PFSK-1 (cell line): ENCODE data around the gene AP1S2.

ENCODE experiments used
- FOXP2 ChIP-seq: optimal IDR thresholded peaks from 2 replicates; pipeline ENCODE3; 2011; ENCODE audit warnings: borderline replicate concordance, control low read depth, inconsistent platforms; ENCODE audit not compliant: insufficient read depth; ENCODE audit errors: extremely low read length, extremely low read depth
- POLR2AphosphoS5 ChIP-seq: IDR thresholded peaks from 2 replicates; pipeline ENCODE4 v1.6.1; 2012; ENCODE audit warnings: low read depth, mild to moderate bottlenecking, control low read depth, low read length, moderate library complexity
- REST ChIP-seq, 2 experiments: IDR thresholded peaks; 2 replicates each; pipeline versions ENCODE4 v1.6.1 to v1.8.0; 2011 to 2012; ENCODE audit warnings: low read depth in 2 of 2, low read length in 2 of 2, control low read depth in 1 of 2, inconsistent platforms in 1 of 2, mild to moderate bottlenecking in 1 of 2, moderate library complexity in 1 of 2; ENCODE audit not compliant: insufficient read depth in 1 of 2
- SIN3A ChIP-seq: IDR thresholded peaks from 2 replicates; pipeline ENCODE4 v1.6.1; 2012; ENCODE audit warnings: mild to moderate bottlenecking, low read length, moderate library complexity, borderline replicate concordance; ENCODE audit not compliant: insufficient read depth
- TAF1 ChIP-seq: IDR thresholded peaks from 2 replicates; pipeline ENCODE4 v1.6.1; 2012; ENCODE audit warnings: low read length, control low read depth, borderline replicate concordance; ENCODE audit not compliant: insufficient read depth

Gene AP1S2

GRCh38 chrX:15864023-15864422 lies 9.4 kb upstream of the AP1S2 start:
- no peak for TF ChIP-seq POLR2AphosphoS5
- no peak for TF ChIP-seq TAF1
- TF ChIP-seq FOXP2: no peak
- no peak for TF ChIP-seq REST (IDR thresholded peaks at IDR 0.05; ENCODE audit: insufficient read depth in 1 of 2, low read depth in 2 of 2, low read length in 2 of 2)
- TF ChIP-seq SIN3A: no peak

- no peak for TF ChIP-seq SIN3A
- TF ChIP-seq REST (IDR thresholded peaks at IDR 0.05; ENCODE audit: insufficient read depth in 1 of 2, low read depth in 2 of 2, low read length in 2 of 2): no peak
- TF ChIP-seq TAF1: no peak
- TF ChIP-seq FOXP2: no peak
- TF ChIP-seq POLR2AphosphoS5: no peak
Measured at GRCh38 chrX:15860921-15861320, 6.3 kb upstream of the AP1S2 start.

GRCh38 chrX:15858051-15858450 lies 3.4 kb upstream of the AP1S2 start:
- TF ChIP-seq TAF1 (no peak), REST (IDR thresholded peaks at IDR 0.05; ENCODE audit: insufficient read depth in 1 of 2, low read depth in 2 of 2, low read length in 2 of 2) (no peak), FOXP2 (no peak)

GRCh38 chrX:15856636-15857035 lies 2.0 kb upstream of the AP1S2 start:
- TF ChIP-seq REST (IDR thresholded peaks at IDR 0.05; ENCODE audit: insufficient read depth in 1 of 2, low read depth in 2 of 2, low read length in 2 of 2) (no peak), POLR2AphosphoS5 (no peak), TAF1 (no peak), FOXP2 (no peak), SIN3A (no peak)

GRCh38 chrX:15856222-15856587 lies 1.6 kb upstream of the AP1S2 start:
- TF ChIP-seq TAF1 (no peak), POLR2AphosphoS5 (no peak), REST (IDR thresholded peaks at IDR 0.05; ENCODE audit: insufficient read depth in 1 of 2, low read depth in 2 of 2, low read length in 2 of 2) (no peak), FOXP2 (no peak), SIN3A (no peak)
